RWPE2 (cell line): ENCODE results near the gene MPP4.

Experiments used
- ATAC-seq: fragments of 200-7000 bp; cut with Tn5 transposase; 3 replicates; pipeline ENCODE4 v1.9.1; 2021; ENCODE audit warnings: low read depth
- DNase-seq: peaks from one replicate; pipeline ENCODE4 v3.0.0-alpha.2; 2020; ENCODE audit warnings: low spot score
- H3K27ac ChIP-seq: fragments of 450-650 bp; 2 replicates; pipeline ENCODE4 v1.5.1; 2017; ENCODE audit warnings: mild to moderate bottlenecking; ENCODE audit not compliant: poor library complexity, severe bottlenecking
- H3K27me3 ChIP-seq: fragments of 250-450 bp; sonication (Bioruptor Pico); 2 replicates; pipeline ENCODE4 v1.5.1; 2021; ENCODE audit warnings: mild to moderate bottlenecking, moderate library complexity; ENCODE audit not compliant: insufficient read depth, poor library complexity, severe bottlenecking
- H3K36me3 ChIP-seq: fragments of 250-450 bp; sonication (Bioruptor Pico); 2 replicates; pipeline ENCODE4 v1.5.1; 2020; ENCODE audit warnings: low read depth, mild to moderate bottlenecking, moderate library complexity
- H3K4me1 ChIP-seq: fragments of 250-450 bp; sonication (Bioruptor Pico); 2 replicates; pipeline ENCODE4 v1.5.1; 2021; ENCODE audit warnings: mild to moderate bottlenecking, moderate library complexity; ENCODE audit not compliant: insufficient read depth, poor library complexity, severe bottlenecking
- H3K4me3 ChIP-seq: fragments of 250-450 bp; sonication (Bioruptor Pico); 2 replicates; pipeline ENCODE4 v1.5.1; 2021; ENCODE audit warnings: mild to moderate bottlenecking, moderate library complexity; ENCODE audit not compliant: severe bottlenecking
- H3K9me3 ChIP-seq: fragments of 250-450 bp; sonication (Bioruptor Pico); 2 replicates; pipeline ENCODE4 v1.5.1; 2021; ENCODE audit warnings: mild to moderate bottlenecking, moderate library complexity; ENCODE audit not compliant: severe bottlenecking
- TF ChIP-seq, protein P1 (sequence below): fragments of 450-650 bp; IDR thresholded peaks from one replicate; pipeline ENCODE4 v1.5.1; 2017; ENCODE audit warnings: mild to moderate bottlenecking, moderate library complexity; ENCODE audit not compliant: poor library complexity, severe bottlenecking

Gene MPP4

GRCh38 chr2:201618744-201619662, 79.4 kb downstream of the MPP4 start:
- peak; percentile 68 for ATAC-seq
- TF ChIP-seq, protein P1, sequence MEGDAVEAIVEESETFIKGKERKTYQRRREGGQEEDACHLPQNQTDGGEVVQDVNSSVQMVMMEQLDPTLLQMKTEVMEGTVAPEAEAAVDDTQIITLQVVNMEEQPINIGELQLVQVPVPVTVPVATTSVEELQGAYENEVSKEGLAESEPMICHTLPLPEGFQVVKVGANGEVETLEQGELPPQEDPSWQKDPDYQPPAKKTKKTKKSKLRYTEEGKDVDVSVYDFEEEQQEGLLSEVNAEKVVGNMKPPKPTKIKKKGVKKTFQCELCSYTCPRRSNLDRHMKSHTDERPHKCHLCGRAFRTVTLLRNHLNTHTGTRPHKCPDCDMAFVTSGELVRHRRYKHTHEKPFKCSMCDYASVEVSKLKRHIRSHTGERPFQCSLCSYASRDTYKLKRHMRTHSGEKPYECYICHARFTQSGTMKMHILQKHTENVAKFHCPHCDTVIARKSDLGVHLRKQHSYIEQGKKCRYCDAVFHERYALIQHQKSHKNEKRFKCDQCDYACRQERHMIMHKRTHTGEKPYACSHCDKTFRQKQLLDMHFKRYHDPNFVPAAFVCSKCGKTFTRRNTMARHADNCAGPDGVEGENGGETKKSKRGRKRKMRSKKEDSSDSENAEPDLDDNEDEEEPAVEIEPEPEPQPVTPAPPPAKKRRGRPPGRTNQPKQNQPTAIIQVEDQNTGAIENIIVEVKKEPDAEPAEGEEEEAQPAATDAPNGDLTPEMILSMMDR = peak; percentile 36
- DNase-seq = peak; percentile 57
- Histone ChIP-seq H3K36me3 (peaks cover 7% of the 10 kb centered on the region; the same call in 1 of the 2 replicates), H3K4me1 (no peaks in the 10 kb centered on the region), H3K27me3 (no peaks in the 10 kb centered on the region), H3K27ac (no peak overlapping the region), H3K4me3 (no peak overlapping the region), H3K9me3 (no peaks in the 10 kb centered on the region)

- TF ChIP-seq, protein P1 = no peak
- Histone ChIP-seq H3K27ac (no peak overlapping the region), H3K36me3 (no peaks in the 10 kb centered on the region), H3K9me3 (peaks cover 2% of the 10 kb centered on the region), H3K4me3 (no peak overlapping the region), H3K4me1 (no peaks in the 10 kb centered on the region), H3K27me3 (peaks cover 12% of the 10 kb centered on the region)
- no peak for DNase-seq
- ATAC-seq = no peak
Measured at GRCh38 chr2:201608021-201608420, 90.4 kb downstream of the MPP4 start.

DNA sequence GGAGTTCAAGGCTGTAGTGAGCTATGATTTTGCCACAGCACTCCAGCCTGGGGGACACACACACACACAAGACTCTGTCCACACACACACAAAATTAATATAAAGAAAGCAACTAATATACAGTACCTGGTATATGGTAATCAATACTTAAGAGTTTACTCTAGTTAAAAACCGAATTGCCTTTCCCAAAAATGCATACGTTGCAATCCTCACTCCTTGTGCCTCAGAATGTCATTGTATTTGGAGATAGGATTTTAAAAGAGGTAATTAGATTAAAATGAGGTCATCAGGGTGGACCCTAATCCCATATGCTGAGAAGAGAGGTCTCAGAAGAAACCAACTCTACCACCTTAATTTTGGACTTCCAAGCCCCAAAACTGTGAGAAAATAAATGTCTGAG, 90.9 kb downstream of the MPP4 start:
- no peak overlapping the region for H3K4me3 ChIP-seq
- peaks cover 2% of the 10 kb centered on the region for H3K9me3 ChIP-seq
- H3K27me3 ChIP-seq = peaks cover 14% of the 10 kb centered on the region
- H3K4me1 ChIP-seq = no peaks in the 10 kb centered on the region
- DNase-seq (no peak), ATAC-seq (no peak)
- no peak overlapping the region for H3K27ac ChIP-seq
- no peaks in the 10 kb centered on the region for H3K36me3 ChIP-seq
- TF ChIP-seq, protein P1 = no peak

- Histone ChIP-seq H3K4me1 (no peaks in the 10 kb centered on the region), H3K9me3 (no peaks in the 10 kb centered on the region), H3K36me3 (no peaks in the 10 kb centered on the region), H3K27ac (no peak overlapping the region), H3K4me3 (no peak overlapping the region), H3K27me3 (peaks cover 14% of the 10 kb centered on the region)
- DNase-seq = no peak
- ATAC-seq = no peak
- TF ChIP-seq, protein P1 = no peak
Measured at GRCh38 chr2:201600906-201601305, 97.5 kb downstream of the MPP4 start.

- DNase-seq (no peak), ATAC-seq (no peak)
- Histone ChIP-seq H3K9me3 (no peaks in the 10 kb centered on the region), H3K4me3 (no peak overlapping the region), H3K4me1 (no peaks in the 10 kb centered on the region), H3K27me3 (no peaks in the 10 kb centered on the region), H3K27ac (no peak overlapping the region), H3K36me3 (no peaks in the 10 kb centered on the region)
- TF ChIP-seq, protein P1 = no peak
Measured at GRCh38 chr2:201597397-201597796, 101.0 kb downstream of the MPP4 start.
